Endodermal cell (in vitro differentiated cells): ENCODE results near the gene HOXB5. TPM values are rescaled to one million over a fixed set of nuclear protein-coding genes. Genes with fewer than 3 reads are reported as not detected.
A peak's percentile ranks its signal among the peaks of the same experiment; 100 is the strongest.

ENCODE experiments used
- DNase-seq: peaks from one replicate; pipeline ENCODE4 v3.0.0-alpha.2; 2017
- H3K27ac ChIP-seq: 2 replicates; pipeline ENCODE4 v1.5.1; 2013; ENCODE audit warnings: mild to moderate bottlenecking, low read depth, low read length, moderate library complexity
- H3K27me3 ChIP-seq: 2 replicates; pipeline ENCODE4 v1.6.1; 2013; ENCODE audit warnings: mild to moderate bottlenecking, low read length, moderate library complexity; ENCODE audit not compliant: insufficient read depth, control insufficient read depth, poor library complexity, severe bottlenecking
- H3K36me3 ChIP-seq: 2 replicates; pipeline ENCODE4 v1.7.0; 2013; ENCODE audit warnings: mild to moderate bottlenecking, low read length, moderate library complexity; ENCODE audit not compliant: control insufficient read depth, insufficient read depth
- H3K4me1 ChIP-seq: one replicate; pipeline ENCODE4 v1.7.0; 2013; ENCODE audit warnings: low read length; ENCODE audit not compliant: control insufficient read depth, insufficient read depth
- H3K4me3 ChIP-seq: 2 replicates; pipeline ENCODE4 v1.5.1; 2013; ENCODE audit warnings: mild to moderate bottlenecking, low read length, moderate library complexity
- H3K9ac ChIP-seq: 2 replicates; pipeline ENCODE4 v1.6.1; 2013; ENCODE audit warnings: mild to moderate bottlenecking, low read length, moderate library complexity; ENCODE audit not compliant: poor library complexity, severe bottlenecking; ENCODE audit errors: extremely low read depth
- H3K9me3 ChIP-seq: 2 replicates; pipeline ENCODE4 v1.6.1; 2013; ENCODE audit warnings: mild to moderate bottlenecking, low read length, moderate library complexity; ENCODE audit not compliant: control insufficient read depth
- H3K27ac Mint-ChIP-seq: 2 replicates; pipeline ENCODE4 v1.8.0; 2020; ENCODE audit warnings: mixed read lengths
- H3K27me3 Mint-ChIP-seq: 2 replicates; pipeline ENCODE4 v1.8.0; 2021; ENCODE audit warnings: mild to moderate bottlenecking, mixed read lengths; ENCODE audit not compliant: insufficient read depth
- H3K36me3 Mint-ChIP-seq: 2 replicates; pipeline ENCODE4 v1.8.0; 2020; ENCODE audit warnings: low read depth, mixed read lengths
- H3K4me1 Mint-ChIP-seq: 2 replicates; pipeline ENCODE4 v1.8.0; 2020; ENCODE audit warnings: mixed read lengths
- H3K4me3 Mint-ChIP-seq: 2 replicates; pipeline ENCODE4 v1.8.0; 2020; ENCODE audit warnings: mild to moderate bottlenecking, moderate library complexity, mixed read lengths
- H3K9me3 Mint-ChIP-seq: 2 replicates; pipeline ENCODE4 v1.8.0; 2020; ENCODE audit warnings: mild to moderate bottlenecking, mixed read lengths
- CTCF ChIP-seq: fragments of 200-600 bp; sonication (generic); conservative IDR thresholded peaks from 2 replicates; pipeline ENCODE4 v1.5.0; 2021; ENCODE audit warnings: antibody characterized with exemption, mild to moderate bottlenecking
- WGBS, 2 experiments: methylation state at CpG; one replicate each; pipeline versions ENCODE4 v1.1.5 to v1.1.7; 2013; ENCODE audit warnings: missing lambda C conversion rate in 2 of 2, mixed read lengths in 1 of 2; ENCODE audit not compliant: insufficient coverage in 1 of 2, insufficient read length in 1 of 2; 5-methylcytosine and 5-hydroxymethylcytosine counted together
- total RNA-seq, 2 donors: library from RNA; stranded (reverse); fragmentation: NEBNext Ultra II Directional in 1 of 2; extraction: Animal tissue kit (Norgen Biotek cat#: 25700) in 1 of 2; gene quantifications; 2 replicates in 1 of 2; 3 replicates in 1 of 2; pipeline ENCODE4 v1.2.1, GENCODE V29; 2021

HOXB5 gene
- total RNA-seq, 2 donors from 2014 or later, result not detected

GRCh38 chr17:48604770-48605329, 11.3 kb upstream of the HOXB5 start, which contains the start of gene HOXB6:
HOXB6 (minus strand) TSS chr17:48604986; CDS start chr17:48598150, 6,836 bp downstream.
- Mint-ChIP-seq H3K9me3 (no peaks in the 10 kb centered on the region), H3K27me3 (peaks cover 100% of the 10 kb centered on the region), H3K4me1 (peaks cover 1% of the 10 kb centered on the region), H3K4me3 (no peak within 1 kb of the TSS), H3K27ac (no peak within 1 kb of the TSS), H3K36me3 (no peaks in the 10 kb centered on the region)
- peak within 1 kb of the TSS; percentile 24 for H3K27ac ChIP-seq
- H3K4me3 ChIP-seq, result no peak within 1 kb of the TSS
- H3K9me3 ChIP-seq, result peaks cover 16% of the 10 kb centered on the region
- H3K36me3 ChIP-seq, result no peaks in the 10 kb centered on the region
- H3K9ac ChIP-seq, result no peak within 1 kb of the TSS
- H3K4me1 ChIP-seq, result no peaks in the 10 kb centered on the region
- peaks cover 100% of the 10 kb centered on the region for H3K27me3 ChIP-seq
- no peak for TF ChIP-seq CTCF
- DNase-seq, result no peak
- 19 to 20% methylated on average over 12 to 16 of the region's 16 CpGs for WGBS, 2 experiments

GRCh38 chr17:48603959-48604769, 10.6 kb upstream of the HOXB5 start:
- no peaks in the 10 kb centered on the region for H3K9me3 Mint-ChIP-seq
- WGBS, 2 experiments, result 5 to 9% methylated on average over 11 to 17 of the region's 21 CpGs
- DNase-seq, result peak; percentile 82
- Histone ChIP-seq H3K36me3 (no peaks in the 10 kb centered on the region), H3K27ac (no peak overlapping the region), H3K4me3 (no peak overlapping the region), H3K4me1 (no peaks in the 10 kb centered on the region), H3K9me3 (peaks cover 14% of the 10 kb centered on the region), H3K27me3 (peaks cover 100% of the 10 kb centered on the region), H3K9ac (no peak overlapping the region)
- no peak for TF ChIP-seq CTCF
- H3K27ac Mint-ChIP-seq, result no peak overlapping the region
- H3K27me3 Mint-ChIP-seq, result peaks cover 100% of the 10 kb centered on the region
- no peaks in the 10 kb centered on the region for H3K36me3 Mint-ChIP-seq
- no peak overlapping the region for H3K4me3 Mint-ChIP-seq
- H3K4me1 Mint-ChIP-seq, result peaks cover 1% of the 10 kb centered on the region

GRCh38 chr17:48601539-48602425, 8.2 kb upstream of the HOXB5 start:
- no peak overlapping the region for H3K4me3 ChIP-seq
- peaks cover 12% of the 10 kb centered on the region for H3K9me3 ChIP-seq
- WGBS, 2 experiments, result 6 to 7% methylated on average over 9 to 35 of the region's 35 CpGs
- H3K27ac ChIP-seq, result no peak overlapping the region
- H3K27me3 Mint-ChIP-seq, result peaks cover 100% of the 10 kb centered on the region
- H3K4me1 Mint-ChIP-seq, result peaks cover 7% of the 10 kb centered on the region
- peak; percentile 72 for DNase-seq
- H3K27ac Mint-ChIP-seq, result no peak overlapping the region
- H3K36me3 ChIP-seq, result no peaks in the 10 kb centered on the region
- no peaks in the 10 kb centered on the region for H3K4me1 ChIP-seq
- H3K36me3 Mint-ChIP-seq, result no peaks in the 10 kb centered on the region
- no peaks in the 10 kb centered on the region for H3K9me3 Mint-ChIP-seq
- no peak for TF ChIP-seq CTCF
- no peak overlapping the region for H3K9ac ChIP-seq
- no peak overlapping the region for H3K4me3 Mint-ChIP-seq
- H3K27me3 ChIP-seq, result peaks cover 100% of the 10 kb centered on the region
